Amniotic stem cell (primary cell): ENCODE data around the gene DNMT1.
"Not testable (repeated sequence)": the region's sequence is repeated elsewhere in the genome, so short reads cannot be mapped to it uniquely, and the experiment has no call there.

ENCODE experiments used
- DNase-seq: peaks from one replicate; lab custom pipeline; 2025; lab: John Stamatoyannopoulos, UW

DNMT1 gene

GRCh38 chr19:10220695-10221094 is 25.9 kb upstream of the DNMT1 start:
- no peak for DNase-seq

- DNase-seq, result no peak
Observed at GRCh38 chr19:10219678-10220077, 24.9 kb upstream of the DNMT1 start.

- DNase-seq, result no peak
Observed at GRCh38 chr19:10217085-10217484, 22.3 kb upstream of the DNMT1 start.

GRCh38 chr19:10214784-10215183 is 20.0 kb upstream of the DNMT1 start:
- DNase-seq, result no peak

- no peak for DNase-seq
Observed at GRCh38 chr19:10211691-10212090, 16.9 kb upstream of the DNMT1 start.

- DNase-seq, result no peak
Observed at GRCh38 chr19:10211061-10211460, 16.3 kb upstream of the DNMT1 start.

GRCh38 chr19:10209315-10209714 is 14.6 kb upstream of the DNMT1 start:
- DNase-seq, result no peak

GRCh38 chr19:10207026-10207425 is 12.3 kb upstream of the DNMT1 start:
- no peak for DNase-seq

GRCh38 chr19:10206226-10206885 is 11.6 kb upstream of the DNMT1 start:
- no peak for DNase-seq

GRCh38 chr19:10205636-10206035 is 10.9 kb upstream of the DNMT1 start:
- no peak for DNase-seq

GRCh38 chr19:10203686-10204085 is 8.9 kb upstream of the DNMT1 start:
- DNase-seq, result no peak

- no peak for DNase-seq
Observed at GRCh38 chr19:10201176-10201575, 6.4 kb upstream of the DNMT1 start.

GRCh38 chr19:10200101-10200500 is 5.3 kb upstream of the DNMT1 start:
- not testable (repeated sequence) for DNase-seq

GRCh38 chr19:10198889-10199644 is 4.3 kb upstream of the DNMT1 start:
- not testable (repeated sequence) for DNase-seq

GRCh38 chr19:10195199-10195519 is 406 bp upstream of the DNMT1 start:
- no peak for DNase-seq

GRCh38 chr19:10193790-10194499 is 808 bp downstream of the DNMT1 start:
- DNase-seq, result no peak

GRCh38 chr19:10192922-10193321 is 1.8 kb downstream of the DNMT1 start:
- no peak for DNase-seq

GRCh38 chr19:10191347-10191746 is 3.4 kb downstream of the DNMT1 start:
- peak; percentile 20 for DNase-seq

- no peak for DNase-seq
Observed at GRCh38 chr19:10190026-10190425, 4.7 kb downstream of the DNMT1 start.

- no peak for DNase-seq
Observed at GRCh38 chr19:10189616-10190015, 5.1 kb downstream of the DNMT1 start.

GRCh38 chr19:10187315-10187714 is 7.4 kb downstream of the DNMT1 start:
- no peak for DNase-seq

- DNase-seq, result no peak
Observed at GRCh38 chr19:10184636-10185035, 10.1 kb downstream of the DNMT1 start.

- no peak for DNase-seq
Observed at GRCh38 chr19:10183926-10184325, 10.8 kb downstream of the DNMT1 start.
